H9 (cell line): Measurements from ENCODE around the gene ITSN2. TPM values are rescaled to one million over a fixed set of nuclear protein-coding genes. Genes with fewer than 3 reads are reported as not detected.

Source experiments
- DNase-seq: peaks from one replicate; pipeline ENCODE4 v3.0.0-alpha.2; 2017
- H2AFZ ChIP-seq: one replicate; pipeline ENCODE4 v1.6.1; 2013; ENCODE audit warnings: mild to moderate bottlenecking, low read length, control low read depth, moderate library complexity
- H2AK5ac ChIP-seq: 2 replicates; pipeline ENCODE4 v1.6.1; 2013; ENCODE audit warnings: low read length, control low read depth, mixed read lengths; ENCODE audit not compliant: insufficient read length
- H2BK120ac ChIP-seq: one replicate; pipeline ENCODE4 v1.6.1; 2013; ENCODE audit warnings: low read depth, mild to moderate bottlenecking, low read length, control low read depth, inconsistent platforms; ENCODE audit not compliant: poor library complexity, severe bottlenecking
- H2BK12ac ChIP-seq: 2 replicates; pipeline ENCODE4 v1.6.1; 2013; ENCODE audit warnings: low read length, control low read depth, mixed read lengths, low read depth; ENCODE audit not compliant: insufficient read length
- H2BK15ac ChIP-seq: 2 replicates; pipeline ENCODE4 v1.6.1; 2013; ENCODE audit warnings: low read depth, low read length, control low read depth
- H2BK20ac ChIP-seq: one replicate; pipeline ENCODE4 v1.6.1; 2013; ENCODE audit warnings: low read depth, mild to moderate bottlenecking, low read length, control low read depth, inconsistent platforms; ENCODE audit not compliant: poor library complexity, severe bottlenecking
- H2BK5ac ChIP-seq: 2 replicates; pipeline ENCODE4 v1.6.1; 2013; ENCODE audit warnings: low read length, control low read depth, mixed read lengths; ENCODE audit not compliant: insufficient read length
- H3K14ac ChIP-seq: 2 replicates; pipeline ENCODE4 v1.6.1; 2013; ENCODE audit warnings: low read length, control low read depth; ENCODE audit not compliant: insufficient read depth
- H3K18ac ChIP-seq: 2 replicates; pipeline ENCODE4 v1.6.1; 2013; ENCODE audit warnings: low read depth, mild to moderate bottlenecking, mixed read lengths, low read length, control low read depth; ENCODE audit not compliant: insufficient read length
- H3K23ac ChIP-seq: 2 replicates; pipeline ENCODE4 v1.6.1; 2013; ENCODE audit warnings: low read length, control low read depth, mixed read lengths, low read depth; ENCODE audit not compliant: insufficient read length
- H3K23me2 ChIP-seq: 2 replicates; pipeline ENCODE4 v1.6.1; 2013; ENCODE audit warnings: low read depth, mild to moderate bottlenecking, mixed read lengths, low read length, control low read depth; ENCODE audit not compliant: insufficient read length, poor library complexity, severe bottlenecking
- H3K27ac ChIP-seq: 2 replicates; pipeline ENCODE4 v1.5.1; 2013; ENCODE audit warnings: low read length, control low read depth, mixed read lengths, low read depth; ENCODE audit not compliant: insufficient read length
- H3K27me3 ChIP-seq: 2 replicates; pipeline ENCODE4 v1.6.1; 2013; ENCODE audit warnings: low read length, control low read depth, inconsistent platforms; ENCODE audit not compliant: insufficient read depth
- H3K4ac ChIP-seq: 2 replicates; pipeline ENCODE4 v1.6.1; 2013; ENCODE audit warnings: low read depth, mild to moderate bottlenecking, control low read depth, inconsistent platforms, low read length, moderate library complexity
- H3K4me1 ChIP-seq: 2 replicates; pipeline ENCODE4 v1.6.1; 2013; ENCODE audit warnings: low read length, control low read depth, inconsistent platforms; ENCODE audit not compliant: insufficient read depth
- H3K4me2 ChIP-seq: 2 replicates; pipeline ENCODE4 v1.6.1; 2013; ENCODE audit warnings: low read length, control low read depth, mixed read lengths; ENCODE audit not compliant: insufficient read length, insufficient read depth
- H3K56ac ChIP-seq: 2 replicates; pipeline ENCODE4 v1.6.1; 2013; ENCODE audit warnings: low read depth, mild to moderate bottlenecking, mixed read lengths, low read length, control low read depth; ENCODE audit not compliant: insufficient read length
- H3K79me1 ChIP-seq: 2 replicates; pipeline ENCODE4 v1.6.1; 2013; ENCODE audit warnings: low read depth, mild to moderate bottlenecking, moderate library complexity, low read length, control low read depth, inconsistent platforms; ENCODE audit not compliant: insufficient read depth, poor library complexity, severe bottlenecking
- H3K79me2 ChIP-seq: 2 replicates; pipeline ENCODE4 v1.6.1; 2013; ENCODE audit warnings: low read length, control low read depth, inconsistent platforms; ENCODE audit not compliant: insufficient read depth
- H3K9ac ChIP-seq: 2 replicates; pipeline ENCODE4 v1.6.1; 2013; ENCODE audit warnings: low read length, control low read depth, mixed read lengths; ENCODE audit not compliant: insufficient read length; ENCODE audit errors: extremely low read depth
- H3K9me3 ChIP-seq: one replicate; pipeline ENCODE4 v1.6.1; 2013; ENCODE audit warnings: low read depth, low read length, inconsistent platforms; ENCODE audit not compliant: control insufficient read depth
- H3T11ph ChIP-seq: one replicate; pipeline ENCODE4 v1.6.1; 2013; ENCODE audit warnings: mild to moderate bottlenecking, low read length, control low read depth, inconsistent platforms
- H4K20me1 ChIP-seq: one replicate; pipeline ENCODE4 v1.6.1; 2013; ENCODE audit not compliant: control insufficient read depth, insufficient read length, insufficient read depth
- H4K5ac ChIP-seq: 2 replicates; pipeline ENCODE4 v1.6.1; 2013; ENCODE audit warnings: low read depth, mild to moderate bottlenecking, mixed read lengths, low read length, control low read depth; ENCODE audit not compliant: insufficient read length
- H4K8ac ChIP-seq: replicated peaks from 2 replicates; pipeline ENCODE4 v1.6.1; 2013; ENCODE audit warnings: low read length, control low read depth, mixed read lengths, low read depth; ENCODE audit not compliant: insufficient read length
- H4K91ac ChIP-seq: 2 replicates; pipeline ENCODE4 v1.6.1; 2013; ENCODE audit warnings: low read depth, mild to moderate bottlenecking, moderate library complexity, mixed read lengths, low read length, control low read depth; ENCODE audit not compliant: insufficient read length
- H3K27ac Mint-ChIP-seq, 3 experiments: 2 replicates in 2 of 3; 3 replicates in 1 of 3; pipeline ENCODE4 v1.8.0; 2020 to 2021; ENCODE audit warnings: mixed read lengths in 3 of 3, mild to moderate bottlenecking in 1 of 3, moderate library complexity in 1 of 3
- H3K27me3 Mint-ChIP-seq: 2 replicates; pipeline ENCODE4 v1.8.0; 2021; ENCODE audit warnings: low read depth, mild to moderate bottlenecking, moderate library complexity, mixed read lengths
- H3K36me3 Mint-ChIP-seq, 3 experiments: 2 replicates in 2 of 3; 3 replicates in 1 of 3; pipeline ENCODE4 v1.8.0; 2020 to 2021; ENCODE audit warnings: low read depth in 3 of 3, mixed read lengths in 3 of 3; ENCODE audit not compliant: insufficient read depth in 1 of 3
- H3K4me1 Mint-ChIP-seq, 2 experiments: 2 replicates each; pipeline ENCODE4 v1.8.0; 2020; ENCODE audit warnings: mixed read lengths in 2 of 2
- H3K4me3 Mint-ChIP-seq, 2 experiments: 2 replicates in 1 of 2; 3 replicates in 1 of 2; pipeline ENCODE4 v1.8.0; 2020 to 2021; ENCODE audit warnings: mild to moderate bottlenecking in 2 of 2, mixed read lengths in 2 of 2, moderate library complexity in 1 of 2
- H3K9me3 Mint-ChIP-seq, 2 experiments: 2 replicates in 1 of 2; 3 replicates in 1 of 2; pipeline ENCODE4 v1.8.0; 2020; ENCODE audit warnings: mild to moderate bottlenecking in 2 of 2, mixed read lengths in 2 of 2, moderate library complexity in 1 of 2
- CTCF ChIP-seq: fragments of 200-600 bp; sonication (generic); conservative IDR thresholded peaks from 3 replicates; pipeline ENCODE4 v1.8.0; 2021; ENCODE audit warnings: antibody characterized with exemption, mild to moderate bottlenecking
- WGBS: extraction: QIAGEN DNeasy Blood & Tissue Kit; methylation state at CpG from one replicate; pipeline ENCODE4 v1.1.7; 2013; ENCODE audit warnings: missing lambda C conversion rate, low lambda C conversion rate, mixed read lengths; ENCODE audit not compliant: insufficient read length; ENCODE audit errors: extremely low coverage; 5-methylcytosine and 5-hydroxymethylcytosine counted together
- total RNA-seq: library from RNA; stranded (reverse); gene quantifications from 2 replicates; pipeline ENCODE4 v1.2.1, GENCODE V29; 2021

Gene ITSN2
- total RNA-seq, 1 experiment from 2014 or later = 17.0 TPM

DNA sequence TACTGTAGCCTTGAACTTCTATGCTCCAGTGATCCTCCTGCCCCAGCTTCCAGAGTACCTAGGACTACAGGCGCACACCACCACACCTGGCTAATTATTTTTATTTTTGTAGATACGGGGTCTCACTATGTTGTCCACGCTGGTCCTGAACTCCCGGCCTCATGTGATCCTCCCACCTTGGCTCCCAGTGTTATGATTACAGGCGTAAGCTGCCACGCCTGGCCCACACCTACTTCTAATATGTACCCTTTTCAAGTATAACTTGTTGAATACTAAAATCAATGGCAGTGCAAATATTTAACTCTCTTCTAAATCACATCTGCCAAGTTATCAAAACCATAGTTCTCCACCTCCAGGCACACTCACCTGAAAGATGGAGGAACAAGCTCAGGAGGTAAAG, 58.7 kb downstream of the ITSN2 start:
- Mint-ChIP-seq H3K36me3 (peaks cover 7 to 40% (median 39%) of the 10 kb centered on the region in 3 experiments; a peak in 6 of 7 replicates), H3K27me3 (no peaks in the 10 kb centered on the region), H3K4me1 (peaks cover 2 to 4% of the 10 kb centered on the region in 2 experiments; a peak in 2 of 4 replicates), H3K27ac (no peak overlapping the region), H3K9me3 (no peaks in the 10 kb centered on the region), H3K4me3 (no peak overlapping the region)
- Histone ChIP-seq H2BK15ac (no peak overlapping the region), H2BK5ac (no peak overlapping the region), H2AK5ac (no peak overlapping the region), H3K79me2 (no peaks in the 10 kb centered on the region), H2BK120ac (no peak overlapping the region), H3K9me3 (no peaks in the 10 kb centered on the region), H4K8ac (no peak overlapping the region), H3K14ac (no peak overlapping the region), H3K27ac (no peak overlapping the region), H3K27me3 (no peaks in the 10 kb centered on the region), H3K4me2 (no peak overlapping the region), H2BK12ac (no peak overlapping the region), H3K23me2 (no peaks in the 10 kb centered on the region), H4K5ac (no peak overlapping the region), H2AFZ (no peak overlapping the region), H3K9ac (no peak overlapping the region), H3T11ph (no peak overlapping the region), H2BK20ac (no peak overlapping the region), H4K20me1 (no peaks in the 10 kb centered on the region), H3K18ac (no peak overlapping the region), H3K56ac (no peak overlapping the region), H3K4ac (no peak overlapping the region), H3K4me1 (no peaks in the 10 kb centered on the region), H3K23ac (no peak overlapping the region), H3K79me1 (no peaks in the 10 kb centered on the region), H4K91ac (no peak overlapping the region)
- TF ChIP-seq CTCF = no peak
- DNase-seq = no peak
- WGBS = no CpG with 5 or more reads among the region's 6 CpGs
